PC-3 (cell line): ENCODE data around the gene FANCC. TPM values are rescaled to one million over a fixed set of nuclear protein-coding genes. Genes with fewer than 3 reads are reported as not detected.

Source experiments
- ATAC-seq: fragments of 200-7000 bp; cut with Tn5 transposase; 2 replicates; pipeline ENCODE4 v1.9.1; 2020; ENCODE audit warnings: mild to moderate bottlenecking, moderate library complexity
- BruUV-seq: library from RNA; stranded (reverse); fragments of 400-500 nt; replicated peaks from 2 replicates; lab custom pipeline; 2021; lab: Mats Ljungman, UMichigan
- CTCF ChIA-PET: fragments of 300-600 bp; sonication (Branson Sonifier 250); formaldehyde crosslinking; loops from one replicate; lab custom pipeline; 2022; ENCODE audit warnings: antibody characterized with exemption; lab: Charles Lee
- POLR2A ChIA-PET: fragments of 300-600 bp; sonication (Branson Sonifier 250); formaldehyde crosslinking; loops from one replicate; lab custom pipeline; 2022; ENCODE audit warnings: antibody characterized with exemption; ENCODE audit not compliant: unreplicated experiment; lab: Charles Lee
- DNase-seq: peaks from one replicate; pipeline ENCODE4 v3.0.0-alpha.2; 2015
- H2AFZ ChIP-seq: fragments of 300-600 bp; sonication (generic); 2 replicates; pipeline ENCODE4 v1.6.0; 2016; ENCODE audit warnings: antibody characterized with exemption, low read length
- H3F3A ChIP-seq: fragments of 300-600 bp; sonication (generic); one replicate; pipeline ENCODE4 v1.6.0; 2017; ENCODE audit warnings: antibody characterized with exemption, low read length, control low read depth, mild to moderate bottlenecking; ENCODE audit not compliant: unreplicated experiment
- H3K27ac ChIP-seq: fragments of 300-600 bp; sonication (generic); 2 replicates; pipeline ENCODE4 v1.5.1; 2016; ENCODE audit warnings: mild to moderate bottlenecking, low read length
- H3K27me3 ChIP-seq: fragments of 300-600 bp; sonication (generic); 2 replicates; pipeline ENCODE4 v1.6.1; 2016; ENCODE audit warnings: low read length, mixed read lengths
- H3K36me3 ChIP-seq: fragments of 300-600 bp; sonication (generic); 2 replicates; pipeline ENCODE4 v1.6.1; 2016; ENCODE audit warnings: low read depth, mixed run types, low read length, mixed read lengths
- H3K4me1 ChIP-seq: fragments of 300-600 bp; sonication (generic); 2 replicates; pipeline ENCODE4 v1.5.1; 2016; ENCODE audit warnings: low read length; ENCODE audit not compliant: insufficient read depth
- H3K4me2 ChIP-seq: fragments of 300-600 bp; sonication (generic); 2 replicates; pipeline ENCODE4 v1.6.0; 2016; ENCODE audit warnings: low read length
- H3K4me3 ChIP-seq: fragments of 300-600 bp; sonication (generic); 2 replicates; pipeline ENCODE4 v1.5.1; 2016; ENCODE audit warnings: mild to moderate bottlenecking, low read length, mixed read lengths
- H3K79me2 ChIP-seq: fragments of 300-600 bp; sonication (generic); 2 replicates; pipeline ENCODE4 v1.6.1; 2017; ENCODE audit warnings: low read length, mixed read lengths
- H3K9ac ChIP-seq: fragments of 300-600 bp; sonication (generic); 2 replicates; pipeline ENCODE4 v1.6.0; 2016; ENCODE audit warnings: mild to moderate bottlenecking, low read length
- H3K9me2 ChIP-seq: fragments of 300-600 bp; sonication (generic); replicated peaks from 2 replicates; pipeline ENCODE4 v1.6.1; 2016; ENCODE audit warnings: mixed run types, low read length, mixed read lengths
- H3K9me3 ChIP-seq: fragments of 300-600 bp; sonication (generic); 2 replicates; pipeline ENCODE4 v1.6.1; 2016; ENCODE audit warnings: low read length, mixed read lengths
- H4K20me1 ChIP-seq: fragments of 300-600 bp; sonication (generic); 2 replicates; pipeline ENCODE4 v1.6.1; 2016; ENCODE audit warnings: low read length, mixed read lengths
- EZH2 ChIP-seq: fragments of 300-600 bp; sonication (generic); IDR thresholded peaks from one replicate; pipeline ENCODE4 v1.6.1; 2017; ENCODE audit warnings: antibody characterized with exemption, mild to moderate bottlenecking, low read length; ENCODE audit not compliant: unreplicated experiment
- EZH2phosphoT487 ChIP-seq: fragments of 300-600 bp; sonication (generic); IDR thresholded peaks from 2 replicates; pipeline ENCODE4 v1.6.1; 2018; ENCODE audit warnings: mild to moderate bottlenecking, antibody characterized with exemption, low read length, borderline replicate concordance
- intact Hi-C: fragments of 100-400 bp; cut with micrococcal nuclease; formaldehyde crosslinking; loops from 2 replicates; pipeline ENCODE4 v1.9.0; 2023
- total RNA-seq: library from RNA; depleted of rRNA; stranded (reverse); fragments of >200 nt; gene quantifications from 2 replicates; pipeline ENCODE4 v1.2.3, GENCODE V29; 2014
- TF ChIP-seq, protein P1 (sequence below): fragments of 300-600 bp; sonication (generic); conservative IDR thresholded peaks from 2 replicates; pipeline ENCODE4 v1.5.1; 2017; ENCODE audit warnings: antibody characterized with exemption, low read depth, mild to moderate bottlenecking, low read length

FANCC gene
- total RNA-seq, 1 experiment from 2014 or later: 6.9 TPM

DNA sequence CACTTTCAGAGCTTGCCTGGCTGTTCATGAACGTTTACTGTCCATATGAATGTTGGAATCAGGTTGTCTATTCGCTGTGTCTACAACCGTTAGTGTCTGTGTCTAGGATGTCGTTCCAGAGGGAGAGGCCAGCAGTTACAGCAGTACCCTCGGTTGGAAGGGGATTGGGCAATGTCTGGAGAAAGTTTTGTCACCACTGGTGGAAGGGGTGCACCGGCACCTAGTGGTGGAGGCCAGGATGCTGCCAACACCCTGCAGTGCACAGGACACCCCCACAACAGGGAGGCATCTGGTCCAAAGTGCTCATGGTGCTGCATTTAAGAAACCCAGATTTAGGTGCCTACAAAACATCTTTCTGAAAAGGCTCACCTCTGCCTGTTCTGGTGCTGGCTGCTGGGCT lies 220.7 kb downstream of the FANCC start:
- ChIA-PET POLR2A (no interaction called here), CTCF (no interaction called here)
- Histone ChIP-seq H3F3A (no peaks in the 10 kb centered on the region), H3K4me3 (no peak overlapping the region), H3K27ac (no peak overlapping the region), H3K36me3 (no peaks in the 10 kb centered on the region), H3K27me3 (no peaks in the 10 kb centered on the region), H3K9me3 (no peaks in the 10 kb centered on the region), H4K20me1 (no peaks in the 10 kb centered on the region), H3K4me1 (peaks cover 49% of the 10 kb centered on the region), H3K9me2 (no peaks in the 10 kb centered on the region), H3K4me2 (no peak overlapping the region), H3K9ac (no peak overlapping the region), H2AFZ (no peak overlapping the region), H3K79me2 (no peaks in the 10 kb centered on the region)
- ATAC-seq (no peak), DNase-seq (no peak)
- no peak for TF ChIP-seq EZH2phosphoT487
- no peak for TF ChIP-seq EZH2
- TF ChIP-seq, protein P1, sequence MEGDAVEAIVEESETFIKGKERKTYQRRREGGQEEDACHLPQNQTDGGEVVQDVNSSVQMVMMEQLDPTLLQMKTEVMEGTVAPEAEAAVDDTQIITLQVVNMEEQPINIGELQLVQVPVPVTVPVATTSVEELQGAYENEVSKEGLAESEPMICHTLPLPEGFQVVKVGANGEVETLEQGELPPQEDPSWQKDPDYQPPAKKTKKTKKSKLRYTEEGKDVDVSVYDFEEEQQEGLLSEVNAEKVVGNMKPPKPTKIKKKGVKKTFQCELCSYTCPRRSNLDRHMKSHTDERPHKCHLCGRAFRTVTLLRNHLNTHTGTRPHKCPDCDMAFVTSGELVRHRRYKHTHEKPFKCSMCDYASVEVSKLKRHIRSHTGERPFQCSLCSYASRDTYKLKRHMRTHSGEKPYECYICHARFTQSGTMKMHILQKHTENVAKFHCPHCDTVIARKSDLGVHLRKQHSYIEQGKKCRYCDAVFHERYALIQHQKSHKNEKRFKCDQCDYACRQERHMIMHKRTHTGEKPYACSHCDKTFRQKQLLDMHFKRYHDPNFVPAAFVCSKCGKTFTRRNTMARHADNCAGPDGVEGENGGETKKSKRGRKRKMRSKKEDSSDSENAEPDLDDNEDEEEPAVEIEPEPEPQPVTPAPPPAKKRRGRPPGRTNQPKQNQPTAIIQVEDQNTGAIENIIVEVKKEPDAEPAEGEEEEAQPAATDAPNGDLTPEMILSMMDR: no peak
- no TSS peak for BruUV-seq
- intact Hi-C loops: no loop called here

DNA sequence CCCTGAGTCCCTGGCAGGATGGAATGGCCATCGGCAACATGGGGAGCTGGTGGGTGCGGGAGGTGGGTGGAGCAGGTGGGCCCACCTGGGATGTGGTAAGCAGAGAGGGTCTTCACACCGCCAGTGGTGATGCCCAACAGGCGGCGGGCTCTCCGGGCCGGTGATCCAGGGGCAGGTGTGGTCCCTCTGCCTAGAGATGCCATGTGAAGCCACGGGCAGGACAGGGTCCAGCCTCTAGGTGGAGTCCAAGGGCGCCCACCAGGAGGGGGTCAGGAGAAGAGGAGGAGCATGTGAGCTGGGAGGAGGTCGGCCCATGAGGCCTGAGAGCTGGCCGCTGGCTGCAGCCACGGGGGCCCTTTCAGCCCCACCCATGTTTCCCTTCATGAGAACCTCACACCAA lies 221.1 kb downstream of the FANCC start:
- Histone ChIP-seq H3K9me3 (no peaks in the 10 kb centered on the region), H3K9ac (no peak overlapping the region), H2AFZ (no peak overlapping the region), H3K4me2 (no peak overlapping the region), H3K4me3 (no peak overlapping the region), H3K27me3 (no peaks in the 10 kb centered on the region), H3K79me2 (no peaks in the 10 kb centered on the region), H3K4me1 (peaks cover 53% of the 10 kb centered on the region), H3K9me2 (no peaks in the 10 kb centered on the region), H3F3A (no peaks in the 10 kb centered on the region), H3K36me3 (no peaks in the 10 kb centered on the region), H4K20me1 (no peaks in the 10 kb centered on the region), H3K27ac (no peak overlapping the region)
- POLR2A ChIA-PET: no interaction called here
- TF ChIP-seq EZH2phosphoT487 (no peak), EZH2 (no peak)
- TF ChIP-seq, protein P1: no peak
- ATAC-seq (no peak), DNase-seq (no peak)
- intact Hi-C loops: no loop called here
- CTCF ChIA-PET: no interaction called here
- no TSS peak for BruUV-seq

GRCh38 chr9:95095641-95096355 lies 221.7 kb downstream of the FANCC start:
- peaks cover 53% of the 10 kb centered on the region for H3K4me1 ChIP-seq
- intact Hi-C loops: no loop called here
- H3K27ac ChIP-seq: no peak overlapping the region

More at GRCh38 chr9:95095641-95096355, 221.7 kb downstream of the FANCC start:
- DNase-seq: no peak
- no peaks in the 10 kb centered on the region for H3K79me2 ChIP-seq
- H3K36me3 ChIP-seq: no peaks in the 10 kb centered on the region
- CTCF ChIA-PET: no interaction called here
- no peak overlapping the region for H3K9ac ChIP-seq
- H2AFZ ChIP-seq: no peak overlapping the region
- no TSS peak for BruUV-seq
- no peaks in the 10 kb centered on the region for H3K9me3 ChIP-seq
- TF ChIP-seq, protein P1: no peak
- TF ChIP-seq EZH2 (no peak), EZH2phosphoT487 (no peak)
- H3F3A ChIP-seq: no peaks in the 10 kb centered on the region
- no peaks in the 10 kb centered on the region for H3K9me2 ChIP-seq
- no peak for ATAC-seq
- no peaks in the 10 kb centered on the region for H3K27me3 ChIP-seq
- no peak overlapping the region for H3K4me3 ChIP-seq
- POLR2A ChIA-PET: no interaction called here
- H3K4me2 ChIP-seq: no peak overlapping the region
- H4K20me1 ChIP-seq: no peaks in the 10 kb centered on the region
